ENCODE results near the gene UBA3.

UBA3 gene

GRCh38 chr3:69065318-69065964, 14.7 kb downstream of the UBA3 start:
- no peak for DNase-seq

GRCh38 chr3:69063636-69064035, 16.5 kb downstream of the UBA3 start:
- DNase-seq: no peak

- no peak for DNase-seq
These were observed 20.5 kb downstream of the UBA3 start for GRCh38 chr3:69059688-69060087.

- DNase-seq: no peak
These were observed 21.3 kb downstream of the UBA3 start for GRCh38 chr3:69058947-69059224.

GRCh38 chr3:69058180-69058946, 21.8 kb downstream of the UBA3 start:
- DNase-seq: peak; percentile 85

GRCh38 chr3:69052472-69052898, 27.7 kb downstream of the UBA3 start:
- DNase-seq: no peak

- DNase-seq: peak; percentile 100
These were observed 28.3 kb downstream of the UBA3 start, which contains the start of gene TMF1 for GRCh38 chr3:69051756-69052471. TSS of gene TMF1 (minus strand) at chr3:69052333. CDS start at chr3:69052086, 247 bp downstream.

GRCh38 chr3:69048990-69049389, 31.2 kb downstream of the UBA3 start:
- DNase-seq: no peak

GRCh38 chr3:69044608-69045007, 35.6 kb downstream of the UBA3 start:
- DNase-seq: no peak

GRCh38 chr3:69033470-69033869, 46.7 kb downstream of the UBA3 start:
- DNase-seq: no peak

- DNase-seq: no peak
These were observed 47.4 kb downstream of the UBA3 start for GRCh38 chr3:69032737-69033136.

- DNase-seq: no peak
These were observed 48.0 kb downstream of the UBA3 start for GRCh38 chr3:69032142-69032541.

GRCh38 chr3:69031635-69032034, 48.5 kb downstream of the UBA3 start:
- no peak for DNase-seq

GRCh38 chr3:69020857-69021256, 59.3 kb downstream of the UBA3 start:
- DNase-seq: no peak

- peak; percentile 52 for DNase-seq
These were observed 59.7 kb downstream of the UBA3 start for GRCh38 chr3:69020424-69020823.

GRCh38 chr3:69016901-69017300, 63.3 kb downstream of the UBA3 start:
- no peak for DNase-seq

- DNase-seq: no peak
These were observed 64.1 kb downstream of the UBA3 start for GRCh38 chr3:69016102-69016501.

GRCh38 chr3:69014022-69014580, 66.1 kb downstream of the UBA3 start:
- peak; percentile 36 for DNase-seq

GRCh38 chr3:69013253-69014021, 66.7 kb downstream of the UBA3 start, which contains the start of gene EOGT:
TSS of gene EOGT (minus strand) at chr3:69013684. CDS start at chr3:69009846, 3,838 bp downstream.
- DNase-seq: peak; percentile 93

GRCh38 chr3:69012800-69013252, 67.3 kb downstream of the UBA3 start:
- DNase-seq: peak; percentile 72

GRCh38 chr3:69012100-69012799, 67.9 kb downstream of the UBA3 start:
- peak; percentile 6 for DNase-seq

Measured in hematopoietic multipotent progenitor cell treated with erythropoietin and hydrocortisone succinate and interleukin-3 and kit ligand, for 4 days (in vitro differentiated cells).